Left ventricle myocardium superior (tissue), 1 donor: ENCODE measurements around the gene FANCI. TPM values are rescaled to one million over a fixed set of nuclear protein-coding genes. Genes with fewer than 3 reads are reported as not detected.
A peak's percentile ranks its signal among the peaks of the same experiment; 100 is the strongest.

Experiments
- ATAC-seq: fragments of 200-7000 bp; cut with Tn5 transposase; one replicate; pipeline ENCODE4 v1.9.1; 2020; ENCODE audit warnings: mild to moderate bottlenecking, moderate library complexity
- DNase-seq: peaks from one replicate; pipeline ENCODE4 v3.0.0-alpha.2; 2020
- intact Hi-C: fragments of 100-400 bp; cut with micrococcal nuclease; formaldehyde crosslinking; loops from one replicate; pipeline ENCODE4 v1.11.0; 2022
- long read RNA-seq: library from polyadenylated mRNA; unstranded; transcript quantifications from one replicate; pipeline ENCODE4 v2.0.0, GENCODE V29; 2021
- total RNA-seq: library from RNA; stranded (reverse); fragmentation: NEBNext Ultra II Directional; extraction: Animal tissue kit (Norgen Biotek cat#: 25700); gene quantifications from one replicate; pipeline ENCODE4 v1.2.1, GENCODE V29; 2021
- donor health status: DM: no; HTN: yes; CAD: no; lungs with severe emphysema.

The FANCI gene
- 1.9 TPM for total RNA-seq
- long read RNA-seq, partial matches to known transcripts = 1 of 1 reads
- long read RNA-seq, other reads (novel, unspliced or antisense) = 0 of 1 reads

GRCh38 chr15:89243691-89244573 is at the start of gene FANCI:
Gene FANCI (plus strand): TSS chr15:89243979. CDS start chr15:89247648, 3,669 bp downstream.
- intact Hi-C loops = no loop called here
- peak; percentile 97 for DNase-seq
- peak; percentile 100 for ATAC-seq

- intact Hi-C loops = no loop called here
- no peak for DNase-seq
- no peak for ATAC-seq
Measured at GRCh38 chr15:89194608-89195007, 49.2 kb upstream of the FANCI start.

GRCh38 chr15:89195836-89196235 is 47.9 kb upstream of the FANCI start:
- ATAC-seq = peak; percentile 66
- DNase-seq = no peak
- intact Hi-C loops = no loop called here

- ATAC-seq (peak; percentile 10), DNase-seq (no peak)
Measured at GRCh38 chr15:89196241-89196640, 47.5 kb upstream of the FANCI start.

GRCh38 chr15:89196994-89197393 is 46.8 kb upstream of the FANCI start:
- DNase-seq = no peak
- ATAC-seq = no peak
- intact Hi-C loops = no loop called here

More at GRCh38 chr15:89196241-89196640, 47.5 kb upstream of the FANCI start:
- intact Hi-C loops = no loop called here

- ATAC-seq (peak; percentile 26), DNase-seq (peak; percentile 35)
- intact Hi-C loops = no loop called here
Measured at GRCh38 chr15:89197503-89197971, 46.2 kb upstream of the FANCI start.

- intact Hi-C loops = no loop called here
- no peak for ATAC-seq
- no peak for DNase-seq
Measured at GRCh38 chr15:89198196-89198595, 45.6 kb upstream of the FANCI start.

GRCh38 chr15:89198934-89199333 is 44.8 kb upstream of the FANCI start:
- intact Hi-C loops = no loop called here
- ATAC-seq (peak; percentile 42), DNase-seq (no peak)

- intact Hi-C loops = loop anchor here (10.0 kb wide), 1 partner anchor 105 kb away; no protein-coding TSS in a partner anchor
- peak; percentile 54 for DNase-seq
- ATAC-seq = peak; percentile 57
Measured at GRCh38 chr15:89199746-89200145, 44.0 kb upstream of the FANCI start.

- peak; percentile 30 for DNase-seq
- intact Hi-C loops = loop anchor here (10.0 kb wide), 1 partner anchor 105 kb away; no protein-coding TSS in a partner anchor
- ATAC-seq = no peak
Measured at GRCh38 chr15:89200182-89200581, 43.6 kb upstream of the FANCI start.

GRCh38 chr15:89201465-89202005 is 42.2 kb upstream of the FANCI start:
- DNase-seq (no peak), ATAC-seq (no peak)
- intact Hi-C loops = loop anchor here (10.0 kb wide), 1 partner anchor 103 kb away; no protein-coding TSS in a partner anchor

- DNase-seq (no peak), ATAC-seq (no peak)
- intact Hi-C loops = loop anchor here (10.0 kb wide), 1 partner anchor 101 kb away; no protein-coding TSS in a partner anchor
Measured at GRCh38 chr15:89203705-89204273, 40.0 kb upstream of the FANCI start.

- no peak for DNase-seq
- ATAC-seq = no peak
- intact Hi-C loops = loop anchor here (10.0 kb wide), 1 partner anchor 99 kb away; no protein-coding TSS in a partner anchor
Measured at GRCh38 chr15:89205991-89206585, 37.7 kb upstream of the FANCI start.

GRCh38 chr15:89206908-89207331 is 36.9 kb upstream of the FANCI start:
- ATAC-seq (peak; percentile 89), DNase-seq (peak; percentile 85)
- intact Hi-C loops = loop anchor here (10.0 kb wide), 1 partner anchor 98 kb away; no protein-coding TSS in a partner anchor

GRCh38 chr15:89208256-89208655 is 35.5 kb upstream of the FANCI start:
- ATAC-seq (no peak), DNase-seq (no peak)
- intact Hi-C loops = loop anchor here (10.0 kb wide), 1 partner anchor 97 kb away; no protein-coding TSS in a partner anchor

GRCh38 chr15:89209057-89209456 is 34.7 kb upstream of the FANCI start:
- ATAC-seq (no peak), DNase-seq (no peak)
- intact Hi-C loops = loop anchor here (10.0 kb wide), 1 partner anchor 96 kb away; no protein-coding TSS in a partner anchor

GRCh38 chr15:89211678-89212170 is 32.1 kb upstream of the FANCI start:
- no peak for ATAC-seq
- DNase-seq = no peak
- intact Hi-C loops = no loop called here

- DNase-seq (no peak), ATAC-seq (no peak)
- intact Hi-C loops = no loop called here
Measured at GRCh38 chr15:89215627-89216026, 28.2 kb upstream of the FANCI start.

- DNase-seq = no peak
- ATAC-seq = no peak
- intact Hi-C loops = no loop called here
Measured at GRCh38 chr15:89217031-89217430, 26.7 kb upstream of the FANCI start.
